ENCODE results near the gene RNF31.

GRCh38 chr14:24186831-24187538, 39.7 kb downstream of the RNF31 start:
- TF ChIP-seq CTCF (IDR thresholded peaks at IDR 0.05; ENCODE audit: low read length) (no peak), EZH2 (IDR thresholded peaks at IDR 0.05; ENCODE audit: borderline replicate concordance, low read length) (no peak)
